Kidney (tissue), 14 donors: ENCODE measurements around the gene AXIN1. TPM values are rescaled to one million over a fixed set of nuclear protein-coding genes. Genes with fewer than 3 reads are reported as not detected.

Experiments used
- DNase-seq, 5 donors: peaks; one replicate each; pipeline ENCODE4 v3.0.0-alpha.2; 2013 to 2020
- FAIRE-seq: peaks from 2 replicates; lab custom pipeline; 2012; peaks lifted over from hg19 to GRCh38; lab: Jason Lieb, UNC
- H3K27ac ChIP-seq, 2 donors: one replicate each; pipeline ENCODE4 v1.7.0; 2013; ENCODE audit warnings: low read depth in 2 of 2, low read length in 2 of 2, inconsistent platforms in 1 of 2
- H3K27me3 ChIP-seq: one replicate; pipeline ENCODE4 v1.7.1; 2013; ENCODE audit warnings: low read length, inconsistent platforms; ENCODE audit not compliant: control insufficient read depth, insufficient read depth
- H3K36me3 ChIP-seq, 3 donors: one replicate each; pipeline versions ENCODE4 v1.7.0 to v1.7.1; 2013; ENCODE audit warnings: low read length in 3 of 3, control low read depth in 1 of 3, inconsistent platforms in 1 of 3; ENCODE audit not compliant: insufficient read depth in 3 of 3, control insufficient read depth in 2 of 3
- H3K4me1 ChIP-seq, 3 donors: one replicate each; pipeline versions ENCODE4 v1.7.0 to v1.7.1; 2013; ENCODE audit warnings: low read length in 3 of 3, inconsistent platforms in 1 of 3, low read depth in 1 of 3; ENCODE audit not compliant: control insufficient read depth in 2 of 3, insufficient read depth in 2 of 3
- H3K4me3 ChIP-seq, 3 donors: one replicate each; pipeline versions ENCODE4 v1.7.0 to v1.8.1; 2013; ENCODE audit warnings: low read length in 3 of 3, control low read depth in 1 of 3, inconsistent platforms in 1 of 3
- H3K9ac ChIP-seq, 3 donors: one replicate each; pipeline versions ENCODE4 v1.7.0 to v1.7.1; 2013; ENCODE audit warnings: low read length in 3 of 3, control low read depth in 1 of 3, inconsistent platforms in 1 of 3
- H3K9me3 ChIP-seq, 3 donors: one replicate each; pipeline versions ENCODE4 v1.7.0 to v1.7.1; 2013; ENCODE audit warnings: low read length in 3 of 3, control low read depth in 1 of 3, inconsistent platforms in 1 of 3; ENCODE audit not compliant: control insufficient read depth in 2 of 3, insufficient read depth in 1 of 3
- CTCF ChIP-seq: IDR thresholded peaks from 3 replicates; pipeline ENCODE4 v1.5.1; 2012; ENCODE audit warnings: mild to moderate bottlenecking, moderate library complexity, borderline replicate concordance; ENCODE audit not compliant: insufficient read depth; ENCODE audit errors: extremely low read depth
- intact Hi-C: fragments of 100-400 bp; cut with DNase I; formaldehyde crosslinking; loops from one replicate; pipeline ENCODE4 v1.11.1; 2022
- polyA plus RNA-seq: library from polyadenylated mRNA; stranded (reverse); fragments of 350-450 nt; fragmentation: Illumina TruSeq; extraction: RNeasy Lipid Tissue Mini Kit (QIAGEN cat#74804); gene quantifications from one replicate; pipeline ENCODE4 v1.2.3, GENCODE V29; 2014; ENCODE audit warnings: low read depth, low replicate concordance; ENCODE audit not compliant: insufficient read depth
- total RNA-seq: library from RNA; stranded (reverse); fragmentation: NEBNext Ultra II Directional; extraction: Animal tissue kit (Norgen Biotek cat#: 25700); gene quantifications from one replicate; pipeline ENCODE4 v1.2.1, GENCODE V29; 2021
- donor health status: control.
- donor health status: control.
- donor health status: control.
- donor health status: control.
- donor health status: control.
- donor health status: DM: yes; HTN: yes; CAD: no.
- donor health status: Normal renal cell carcinoma (clear cell type).

Gene AXIN1
- total and polyA plus RNA-seq, 2 donors from 2014 or later, result 9.7 to 24.6 TPM

- TF ChIP-seq CTCF, result no peak
- intact Hi-C loops, result no loop called here
- peaks cover 0 to 10% (median 3%) of the 10 kb centered on the region in 3 donors for H3K36me3 ChIP-seq
- H3K27me3 ChIP-seq, result no peaks in the 10 kb centered on the region
- no peak overlapping the region for H3K27ac ChIP-seq
- H3K9ac ChIP-seq, result no peak overlapping the region
- FAIRE-seq, result no peak
- no peak overlapping the region for H3K4me3 ChIP-seq
- no peaks in the 10 kb centered on the region for H3K9me3 ChIP-seq
- H3K4me1 ChIP-seq, result peaks cover 0 to 14% (median 0%) of the 10 kb centered on the region in 3 donors
- DNase-seq, result peak in 1 of 5 donors; percentile 77
Observed at GRCh38 chr16:373848-374615, 21.5 kb upstream of the AXIN1 start.

GRCh38 chr16:373020-373598 lies 20.6 kb upstream of the AXIN1 start:
- Histone ChIP-seq H3K9me3 (no peaks in the 10 kb centered on the region), H3K27ac (no peak overlapping the region), H3K27me3 (no peaks in the 10 kb centered on the region), H3K36me3 (peaks cover 0 to 15% (median 3%) of the 10 kb centered on the region in 3 donors), H3K9ac (no peak overlapping the region), H3K4me1 (peaks cover 0 to 9% (median 0%) of the 10 kb centered on the region in 3 donors), H3K4me3 (no peak overlapping the region)
- no peak for TF ChIP-seq CTCF
- intact Hi-C loops, result no loop called here
- FAIRE-seq, result no peak
- DNase-seq, result no peak

- H3K4me3 ChIP-seq, result no peak overlapping the region
- H3K4me1 ChIP-seq, result peaks cover 0 to 9% (median 0%) of the 10 kb centered on the region in 3 donors
- H3K9me3 ChIP-seq, result no peaks in the 10 kb centered on the region
- H3K27me3 ChIP-seq, result no peaks in the 10 kb centered on the region
- intact Hi-C loops, result no loop called here
- no peak overlapping the region for H3K27ac ChIP-seq
- no peak overlapping the region for H3K9ac ChIP-seq
- no peak for TF ChIP-seq CTCF
- H3K36me3 ChIP-seq, result peaks cover 0 to 15% (median 3%) of the 10 kb centered on the region in 3 donors
- DNase-seq, result no peak
- FAIRE-seq, result no peak
Observed at GRCh38 chr16:372302-372983, 19.9 kb upstream of the AXIN1 start.
